Fibroblast of lung (primary cell): ENCODE data around the gene TMEM256.

ENCODE experiments used
- CTCF ChIP-seq, 2 donors: IDR thresholded peaks in 1 of 2; conservative IDR thresholded peaks in 1 of 2; 1 replicate in 1 of 2; 2 replicates in 1 of 2; pipeline ENCODE4 v1.5.1; 2011 to 2012; ENCODE audit warnings: low read length in 2 of 2, control low read depth in 1 of 2, inconsistent platforms in 1 of 2, low read depth in 1 of 2, mild to moderate bottlenecking in 1 of 2
- EZH2 ChIP-seq: IDR thresholded peaks from 2 replicates; pipeline ENCODE4 v1.5.1; 2012; ENCODE audit warnings: low read length, control low read depth, mild to moderate bottlenecking; ENCODE audit errors: missing control alignments

GRCh38 chr17:7384489-7385081 lies 19.3 kb downstream of the TMEM256 start:
- TF ChIP-seq CTCF (conservative IDR thresholded peaks at IDR 0.05 in 1 of 2, IDR thresholded peaks at IDR 0.05 in 1 of 2; ENCODE audit: low read depth in 1 of 2, low read length in 2 of 2) (no peak), EZH2 (no peak)
